Neural progenitor cell (in vitro differentiated cells): Measurements from ENCODE around the gene MR1.

Experiments used
- CTCF ChIP-seq: fragments of 200-600 bp; sonication (generic); IDR thresholded peaks from 2 replicates; pipeline ENCODE4 v1.5.1; 2017; ENCODE audit warnings: antibody characterized with exemption, mild to moderate bottlenecking
- EZH2 ChIP-seq: fragments of 200-600 bp; sonication (generic); IDR thresholded peaks from 2 replicates; pipeline ENCODE4 v1.6.1; 2017; ENCODE audit warnings: antibody characterized with exemption, mild to moderate bottlenecking, moderate library complexity
- EZH2phosphoT487 ChIP-seq: fragments of 200-600 bp; sonication (generic); IDR thresholded peaks from 2 replicates; pipeline ENCODE4 v1.6.1; 2017; ENCODE audit warnings: antibody characterized with exemption

- TF ChIP-seq CTCF (no peak), EZH2 (no peak), EZH2phosphoT487 (no peak)
Observed at GRCh38 chr1:181086091-181086490, 52.3 kb downstream of the MR1 start.
